A549 (cell line): ENCODE measurements around the gene ANK3. TPM values are rescaled to one million over a fixed set of nuclear protein-coding genes. Genes with fewer than 3 reads are reported as not detected.

Experiments used
- ATAC-seq, 2 experiments: fragments of 200-7000 bp in 1 of 2; fragments of >200 bp in 1 of 2; cut with Nextera tagmentation in 1 of 2; cut with Tn5 transposase in 1 of 2; 3 replicates each; pipeline versions ENCODE4 v1.8.0 to v1.9.1; 2018 to 2020; ENCODE audit warnings: mild to moderate bottlenecking in 1 of 2, moderate library complexity in 1 of 2
- CTCF ChIA-PET: fragments of 300-600 bp; sonication (Branson Sonifier 250); formaldehyde crosslinking; extraction: SDS; loops from one replicate; lab custom pipeline; 2021; ENCODE audit warnings: antibody characterized with exemption, inconsistent platforms; lab: Yijun Ruan, JAX
- POLR2A ChIA-PET: fragments of 350-600 bp; formaldehyde crosslinking; extraction: SDS; loops from one replicate; lab custom pipeline; 2021; ENCODE audit warnings: antibody characterized with exemption, inconsistent platforms; lab: Yijun Ruan, JAX
- DNase-seq, 2 experiments: peaks; one replicate each; pipeline versions ENCODE4 v3.0.0 to v3.0.0-alpha.2; 2011 to 2016; ENCODE audit warnings: low read depth in 1 of 2, low spot score in 1 of 2
- FAIRE-seq: peaks from 2 replicates; lab custom pipeline; 2011; peaks lifted over from hg19 to GRCh38; lab: Jason Lieb, UNC
- H3K27ac ChIP-seq, 2 experiments: fragments of >200 bp; sonication (Bioruptor Twin); formaldehyde crosslinking; 3 replicates each; pipeline ENCODE4 v1.5.1; 2016 to 2017
- H3K4me1 ChIP-seq: fragments of >200 bp; sonication (Bioruptor Twin); formaldehyde crosslinking; 3 replicates; pipeline ENCODE4 v1.6.1; 2016
- H3K4me2 ChIP-seq: fragments of >200 bp; sonication (Bioruptor Twin); formaldehyde crosslinking; 3 replicates; pipeline ENCODE4 v1.6.1; 2016
- H3K4me3 ChIP-seq: fragments of >200 bp; sonication (Bioruptor Twin); formaldehyde crosslinking; 3 replicates; pipeline ENCODE4 v1.5.1; 2016
- H3K9me3 ChIP-seq: fragments of >200 bp; sonication (Bioruptor Twin); formaldehyde crosslinking; 3 replicates; pipeline ENCODE4 v1.6.1; 2016
- CBX2 ChIP-seq: fragments of 200-600 bp; sonication (generic); IDR thresholded peaks from 2 replicates; pipeline ENCODE4 v1.6.1; 2016; ENCODE audit warnings: low read depth, mild to moderate bottlenecking, borderline replicate concordance
- CEBPB ChIP-seq, 2 experiments: fragments of >200 bp in 1 of 2; sonication (Bioruptor Twin) in 1 of 2; formaldehyde crosslinking in 1 of 2; IDR thresholded peaks; 2 replicates each; pipeline ENCODE4 v1.6.1; 2012 to 2016
- CHD4 ChIP-seq: fragments of 200-600 bp; sonication (generic); IDR thresholded peaks from 2 replicates; pipeline ENCODE4 v1.6.1; 2016; ENCODE audit warnings: antibody characterized with exemption, mild to moderate bottlenecking, borderline replicate concordance
- ESRRA ChIP-seq: fragments of 150-350 bp; IDR thresholded peaks from 2 replicates; pipeline ENCODE4 v1.6.1; 2014; ENCODE audit warnings: mild to moderate bottlenecking, low read length, borderline replicate concordance
- FOSL2 ChIP-seq, 2 experiments: fragments of 450-650 bp in 1 of 2; fragments of >200 bp in 1 of 2; sonication (Bioruptor Twin) in 1 of 2; formaldehyde crosslinking; IDR thresholded peaks; 2 replicates each; pipeline versions ENCODE4 v1.5.0 to v1.6.1; 2016 to 2020; ENCODE audit warnings: mild to moderate bottlenecking in 1 of 2, moderate library complexity in 1 of 2
- GATA3 ChIP-seq: IDR thresholded peaks from 2 replicates; pipeline ENCODE4 v1.6.1; 2012; ENCODE audit warnings: borderline replicate concordance
- HEYL ChIP-seq: fragments of 250-450 bp; sonication (Bioruptor Pico); IDR thresholded peaks from 2 replicates; pipeline ENCODE4 v1.8.0; 2021; ENCODE audit warnings: mild to moderate bottlenecking, moderate library complexity
- MAFK ChIP-seq: fragments of 450-650 bp; IDR thresholded peaks from 2 replicates; pipeline ENCODE4 v1.6.1; 2014; ENCODE audit not compliant: partially characterized antibody
- MAX ChIP-seq: IDR thresholded peaks from 2 replicates; pipeline ENCODE4 v1.6.1; 2012
- MAZ ChIP-seq: fragments of 150-350 bp; IDR thresholded peaks from 2 replicates; pipeline ENCODE4 v1.6.1; 2014; ENCODE audit warnings: antibody characterized with exemption, low read depth, low read length, borderline replicate concordance
- NFE2L2 ChIP-seq: fragments of 150-350 bp; conservative IDR thresholded peaks from 2 replicates; pipeline ENCODE4 v1.6.1; 2014; ENCODE audit warnings: low read length
- NR3C1 ChIP-seq: fragments of >200 bp; sonication (Bioruptor Twin); formaldehyde crosslinking; IDR thresholded peaks from 3 replicates; pipeline ENCODE4 v1.6.1; 2017
- PBX3 ChIP-seq: IDR thresholded peaks from 2 replicates; pipeline ENCODE4 v1.6.1; 2012
- RFX5 ChIP-seq: fragments of 450-650 bp; IDR thresholded peaks from 2 replicates; pipeline ENCODE4 v1.7.1; 2014; ENCODE audit warnings: antibody characterized with exemption, mild to moderate bottlenecking, moderate library complexity
- RNF2 ChIP-seq: fragments of 200-600 bp; sonication (generic); IDR thresholded peaks from 2 replicates; pipeline ENCODE4 v1.6.1; 2016; ENCODE audit warnings: low read depth, mild to moderate bottlenecking, antibody characterized with exemption, moderate library complexity, borderline replicate concordance
- SREBF2 ChIP-seq: fragments of 450-650 bp; IDR thresholded peaks from 2 replicates; pipeline ENCODE4 v1.6.1; 2014; ENCODE audit warnings: mild to moderate bottlenecking, moderate library complexity
- TFCP2L1 ChIP-seq: fragments of 250-450 bp; sonication (Bioruptor Pico); IDR thresholded peaks from 2 replicates; pipeline ENCODE4 v1.5.0; 2021; ENCODE audit warnings: mild to moderate bottlenecking
- TP53 ChIP-seq: fragments of 250-450 bp; sonication (Bioruptor Pico); IDR thresholded peaks from 2 replicates; pipeline ENCODE4 v1.5.0; 2021; ENCODE audit warnings: mild to moderate bottlenecking, moderate library complexity
- USF2 ChIP-seq: fragments of 450-650 bp; IDR thresholded peaks from 2 replicates; pipeline ENCODE4 v1.6.1; 2014; ENCODE audit warnings: antibody characterized with exemption
- ZC3H11A ChIP-seq: fragments of 450-650 bp; IDR thresholded peaks from 2 replicates; pipeline ENCODE4 v1.6.1; 2014; ENCODE audit warnings: antibody characterized with exemption, mild to moderate bottlenecking
- ZFP36 ChIP-seq: fragments of 450-650 bp; IDR thresholded peaks from 2 replicates; pipeline ENCODE4 v1.6.1; 2014; ENCODE audit warnings: borderline replicate concordance; ENCODE audit not compliant: partially characterized antibody
- ZNF302 ChIP-seq: fragments of 250-450 bp; sonication (Bioruptor Pico); IDR thresholded peaks from 2 replicates; pipeline ENCODE4 v1.9.0; 2021; ENCODE audit warnings: inconsistent platforms, mild to moderate bottlenecking, moderate library complexity
- ZSCAN20 ChIP-seq: fragments of 250-450 bp; sonication (Bioruptor Pico); IDR thresholded peaks from 2 replicates; pipeline ENCODE4 v1.8.0; 2022; ENCODE audit warnings: mild to moderate bottlenecking, moderate library complexity
- WGBS: methylation state at CpG from one replicate; pipeline ENCODE4 v1.1.6; 2017; ENCODE audit errors: missing lambda C conversion rate; 5-methylcytosine and 5-hydroxymethylcytosine counted together
- polyA plus RNA-seq, 4 experiments: library from polyadenylated mRNA; depleted of rRNA in 3 of 4; stranded (reverse); fragments of >200 nt; fragmentation: RNase III in 1 of 4; extraction: RNeasy Plus Mini Kit Qiagen cat#74134 plus additional on column Dnase treatment in 1 of 4; gene quantifications; 2 replicates in 3 of 4; 3 replicates in 1 of 4; pipeline ENCODE4 v1.2.3, GENCODE V29; 2011 to 2017

The ANK3 gene
- polyA plus RNA-seq, 2 of the 4 experiments (the other 2 are of a cell fraction) = 0.56 to 5.4 TPM

GRCh38 chr10:60291344-60291930 lies 98.2 kb downstream of the ANK3 start:
- FAIRE-seq = no peak
- CTCF ChIA-PET = no interaction called here
- WGBS = 93% methylated on average over 5 of the region's 5 CpGs

GRCh38 chr10:60290558-60290957 lies 99.1 kb downstream of the ANK3 start:
- Histone ChIP-seq H3K4me3 (no peak overlapping the region), H3K27ac (no peak overlapping the region), H3K4me1 (no peaks in the 10 kb centered on the region), H3K9me3 (no peaks in the 10 kb centered on the region), H3K4me2 (no peak overlapping the region)
- ChIA-PET POLR2A (no interaction called here), CTCF (no interaction called here)
- ATAC-seq = no peak
- DNase-seq = no peak
- TF ChIP-seq ZFP36 = no peak
- no peak for TF ChIP-seq CBX2
- no peak for TF ChIP-seq GATA3
- no peak for TF ChIP-seq ESRRA
- TF ChIP-seq CHD4 = no peak
- no peak for FAIRE-seq

More at GRCh38 chr10:60291344-60291930, 98.2 kb downstream of the ANK3 start:
- Histone ChIP-seq H3K27ac (no peak overlapping the region), H3K4me2 (no peak overlapping the region), H3K4me3 (no peak overlapping the region), H3K4me1 (no peaks in the 10 kb centered on the region), H3K9me3 (no peaks in the 10 kb centered on the region)
- ATAC-seq = no peak
- POLR2A ChIA-PET = no interaction called here
- no peak for DNase-seq
- TF ChIP-seq NFE2L2 (no peak), HEYL (CRISPR knock-in tag) (no peak), ZC3H11A (no peak), ZSCAN20 (CRISPR knock-in tag) (no peak), NR3C1 (no peak), RNF2 (no peak), ESRRA (no peak), MAZ (no peak), MAFK (no peak), FOSL2 (IDR thresholded peaks at IDR 0.05) (no peak), FOSL2 (CRISPR knock-in tag; IDR thresholded peaks at IDR 0.05) (no peak), USF2 (no peak), ZFP36 (no peak), PBX3 (no peak), ZNF302 (CRISPR knock-in tag) (no peak)
- TF ChIP-seq, all 56 proteins: peak for 0

- no peak for ATAC-seq
- Histone ChIP-seq H3K27ac (no peak overlapping the region), H3K4me1 (no peaks in the 10 kb centered on the region), H3K4me2 (no peak overlapping the region), H3K9me3 (no peaks in the 10 kb centered on the region), H3K4me3 (no peak overlapping the region)
- no peak for TF ChIP-seq NR3C1
- no peak for TF ChIP-seq CBX2
- no peak for TF ChIP-seq TFCP2L1 (CRISPR knock-in tag)
- no peak for TF ChIP-seq ZNF302 (CRISPR knock-in tag)
- no peak for TF ChIP-seq ZSCAN20 (CRISPR knock-in tag)
- no peak for TF ChIP-seq CHD4
- no peak for TF ChIP-seq PBX3
- TF ChIP-seq RFX5 = no peak
- no peak for TF ChIP-seq CEBPB (IDR thresholded peaks at IDR 0.05)
- TF ChIP-seq MAX = no peak
- TF ChIP-seq TP53 (CRISPR knock-in tag) = no peak
- no peak for TF ChIP-seq SREBF2
- WGBS = 79% methylated on average over 9 of the region's 9 CpGs
- POLR2A ChIA-PET = no interaction called here
- CTCF ChIA-PET = no interaction called here
- no peak for DNase-seq
- no peak for FAIRE-seq
These were observed 99.9 kb downstream of the ANK3 start for GRCh38 chr10:60289800-60290199.
